Keratinocyte (primary cell): ENCODE results near the gene TRAPPC6A. TPM values are rescaled to one million over a fixed set of nuclear protein-coding genes. Genes with fewer than 3 reads are reported as not detected.

Experiments used
- DNase-seq: peaks from one replicate; pipeline ENCODE4 v3.0.0-alpha.2; 2011; ENCODE audit warnings: low read depth, missing footprints, low spot score
- FAIRE-seq: peaks from 2 replicates; lab custom pipeline; 2011; peaks lifted over from hg19 to GRCh38; lab: Jason Lieb, UNC
- H2AFZ ChIP-seq: 2 replicates; pipeline ENCODE4 v1.6.0; 2012; ENCODE audit warnings: low read length, control low read depth, inconsistent platforms; ENCODE audit not compliant: control insufficient read depth
- H3K27ac ChIP-seq: 2 replicates; pipeline ENCODE4 v1.5.1; 2011; ENCODE audit warnings: low read length; ENCODE audit not compliant: control insufficient read depth, insufficient read depth
- H3K27me3 ChIP-seq: 3 replicates; pipeline ENCODE4 v1.6.0; 2011; ENCODE audit warnings: low read length; ENCODE audit not compliant: control insufficient read depth, insufficient read depth; ENCODE audit errors: extremely low read depth
- H3K36me3 ChIP-seq, 2 experiments: 2 replicates in 1 of 2; 3 replicates in 1 of 2; pipeline ENCODE4 v1.5.1; 2011; ENCODE audit warnings: low read length in 2 of 2, mild to moderate bottlenecking in 1 of 2; ENCODE audit not compliant: control insufficient read depth in 2 of 2, insufficient read depth in 2 of 2; ENCODE audit errors: extremely low read depth in 1 of 2
- H3K4me1 ChIP-seq: 3 replicates; pipeline ENCODE4 v1.5.1; 2011; ENCODE audit warnings: low read length; ENCODE audit not compliant: control insufficient read depth, insufficient read depth; ENCODE audit errors: extremely low read depth
- H3K4me2 ChIP-seq: 3 replicates; pipeline ENCODE4 v1.6.0; 2011; ENCODE audit warnings: low read depth, low read length; ENCODE audit not compliant: control insufficient read depth, insufficient read depth; ENCODE audit errors: extremely low read depth
- H3K4me3 ChIP-seq, 3 experiments: fragments of 200-600 bp in 1 of 3; sonication (generic) in 1 of 3; 2 replicates in 2 of 3; 3 replicates in 1 of 3; pipeline ENCODE4 v1.5.1; 2011 to 2016; ENCODE audit warnings: low read length in 3 of 3, mild to moderate bottlenecking in 3 of 3, control low read depth in 2 of 3, inconsistent platforms in 1 of 3, low read depth in 1 of 3, mixed read lengths in 1 of 3, mixed run types in 1 of 3, moderate library complexity in 1 of 3; ENCODE audit not compliant: control insufficient read depth in 2 of 3, insufficient read depth in 2 of 3; ENCODE audit errors: extremely low read depth in 1 of 3
- H3K79me2 ChIP-seq: 2 replicates; pipeline ENCODE4 v1.6.0; 2012; ENCODE audit warnings: low read length; ENCODE audit not compliant: control insufficient read depth, insufficient read depth
- H3K9ac ChIP-seq: 3 replicates; pipeline ENCODE4 v1.6.0; 2011; ENCODE audit warnings: low read length; ENCODE audit not compliant: control insufficient read depth, insufficient read depth; ENCODE audit errors: extremely low read depth
- H3K9me1 ChIP-seq: 3 replicates; pipeline ENCODE4 v1.6.0; 2011; ENCODE audit warnings: low read length; ENCODE audit not compliant: control insufficient read depth, insufficient read depth; ENCODE audit errors: extremely low read depth
- H3K9me3 ChIP-seq: 2 replicates; pipeline ENCODE4 v1.5.1; 2012; ENCODE audit warnings: low read depth, low read length; ENCODE audit not compliant: control insufficient read depth
- H4K20me1 ChIP-seq: 3 replicates; pipeline ENCODE4 v1.6.0; 2011; ENCODE audit warnings: low read length; ENCODE audit not compliant: control insufficient read depth, insufficient read depth; ENCODE audit errors: extremely low read depth
- CTCF ChIP-seq, 3 experiments: IDR thresholded peaks in 1 of 3; conservative IDR thresholded peaks in 1 of 3; optimal IDR thresholded peaks in 1 of 3; 2 replicates in 2 of 3; 3 replicates in 1 of 3; pipeline versions ENCODE3 to v1.5.1; 2011; ENCODE audit warnings: low read length in 3 of 3, mild to moderate bottlenecking in 3 of 3, moderate library complexity in 2 of 3, control low read depth in 1 of 3, inconsistent platforms in 1 of 3; ENCODE audit not compliant: insufficient read depth in 2 of 3; ENCODE audit errors: extremely low read depth in 1 of 3
- EZH2 ChIP-seq: IDR thresholded peaks from one replicate; pipeline ENCODE4 v1.6.1; 2012; ENCODE audit warnings: inconsistent platforms, mild to moderate bottlenecking, low read length, moderate library complexity
- dilution Hi-C: fragments of 300-500 bp; cut with MboI; formaldehyde crosslinking; loops from one replicate; pipeline ENCODE4 v1.7.0; 2020; ENCODE audit warnings: low sequenced_read_pairs; ENCODE audit not compliant: extremely low pct_ligation_motif_present
- polyA plus RNA-seq, 5 experiments: library from polyadenylated mRNA; depleted of rRNA in 3 of 5; stranded (reverse) in 3 of 5; stranded (forward) in 1 of 5; unstranded in 1 of 5; fragments of >200 nt; gene quantifications; 1 replicate in 1 of 5; 2 replicates in 3 of 5; 3 replicates in 1 of 5; pipeline versions ENCODE4 v1.2.1 to v1.2.3, GENCODE V29; 2011 to 2012; ENCODE audit warnings: missing spikeins in 2 of 5, low read depth in 1 of 5, low replicate concordance in 1 of 5

TRAPPC6A gene
- polyA plus RNA-seq, 1 donor (not counting 4 experiments of a cell fraction or from before 2014, with no cell fraction given) = 4.7 TPM

- Histone ChIP-seq H3K27me3 (peaks cover 8% of the 10 kb centered on the region), H3K27ac (no peak overlapping the region), H3K4me1 (peaks cover 45% of the 10 kb centered on the region), H3K79me2 (no peaks in the 10 kb centered on the region), H3K4me3 (no peak overlapping the region), H3K4me2 (no peak overlapping the region), H3K9me1 (no peaks in the 10 kb centered on the region), H2AFZ (no peak overlapping the region), H3K9ac (no peak overlapping the region), H4K20me1 (peaks cover 2% of the 10 kb centered on the region), H3K9me3 (no peaks in the 10 kb centered on the region), H3K36me3 (no peaks in the 10 kb centered on the region)
- TF ChIP-seq EZH2 (no peak), CTCF (optimal IDR thresholded peaks at IDR 0.05 in 1 of 3, IDR thresholded peaks at IDR 0.05 in 1 of 3, conservative IDR thresholded peaks at IDR 0.05 in 1 of 3; ENCODE audit: extremely low read depth in 1 of 3, insufficient read depth in 2 of 3, low read length in 3 of 3) (no peak)
- dilution Hi-C loops = no loop called here
- FAIRE-seq (no peak), DNase-seq (no peak)
Measured at GRCh38 chr19:45158503-45159209, 19.4 kb downstream of the TRAPPC6A start.

- Histone ChIP-seq H4K20me1 (no peaks in the 10 kb centered on the region), H3K9me3 (peaks cover 4% of the 10 kb centered on the region), H2AFZ (peak overlapping the region; percentile 69), H3K9me1 (no peaks in the 10 kb centered on the region), H3K4me3 (peak overlapping the region in 1 of 3 experiments; percentile 13), H3K9ac (peak overlapping the region; percentile 37), H3K27ac (no peak overlapping the region), H3K36me3 (no peaks in the 10 kb centered on the region), H3K4me2 (peak overlapping the region; percentile 70), H3K4me1 (peaks cover 33% of the 10 kb centered on the region), H3K79me2 (no peaks in the 10 kb centered on the region), H3K27me3 (peaks cover 24% of the 10 kb centered on the region)
- TF ChIP-seq CTCF (optimal IDR thresholded peaks at IDR 0.05 in 1 of 3, IDR thresholded peaks at IDR 0.05 in 1 of 3, conservative IDR thresholded peaks at IDR 0.05 in 1 of 3; ENCODE audit: extremely low read depth in 1 of 3, insufficient read depth in 2 of 3, low read length in 3 of 3) = no peak
- no peak for DNase-seq
- dilution Hi-C loops = no loop called here
- peak; percentile 52 for FAIRE-seq
Measured at GRCh38 chr19:45156751-45157150, 21.3 kb downstream of the TRAPPC6A start.
